GDM1 (cell line): ENCODE data around the gene FBXW7.

Source experiments
- DNase-seq: peaks from one replicate; lab custom pipeline; 2025; lab: John Stamatoyannopoulos, UW

FBXW7 gene

DNA sequence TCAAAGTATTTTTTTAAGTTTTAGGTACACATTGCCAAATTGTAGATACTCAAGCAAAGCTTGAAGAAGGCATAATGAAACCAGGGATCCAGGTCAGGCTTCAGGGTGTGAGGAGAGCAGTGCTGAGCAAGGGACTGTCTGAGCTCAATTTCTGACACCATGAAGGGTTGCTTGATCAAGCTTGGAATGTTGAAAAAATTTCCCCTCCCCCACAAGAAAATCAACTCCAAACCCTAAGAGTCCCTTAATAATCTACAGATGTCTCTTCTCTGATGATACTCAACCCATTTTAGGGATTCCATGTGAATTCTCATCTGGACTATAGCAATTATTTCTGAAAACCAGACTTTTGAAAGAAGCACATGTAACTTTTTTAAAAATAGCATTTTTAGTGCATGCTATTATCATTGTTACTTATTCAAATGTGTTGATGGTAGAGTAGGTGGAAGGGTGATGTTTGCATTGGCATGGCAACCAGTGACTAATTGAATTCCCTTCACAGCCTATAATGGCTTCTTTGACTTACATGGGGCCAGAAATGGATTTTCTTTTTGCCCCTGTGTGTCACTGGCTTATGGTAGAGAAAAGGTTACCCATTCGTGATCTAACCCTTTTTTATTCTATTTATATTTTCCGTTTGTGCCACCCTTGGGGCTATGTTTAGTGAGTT lies 252.0 kb downstream of the FBXW7 start:
- DNase-seq: no peak

DNA sequence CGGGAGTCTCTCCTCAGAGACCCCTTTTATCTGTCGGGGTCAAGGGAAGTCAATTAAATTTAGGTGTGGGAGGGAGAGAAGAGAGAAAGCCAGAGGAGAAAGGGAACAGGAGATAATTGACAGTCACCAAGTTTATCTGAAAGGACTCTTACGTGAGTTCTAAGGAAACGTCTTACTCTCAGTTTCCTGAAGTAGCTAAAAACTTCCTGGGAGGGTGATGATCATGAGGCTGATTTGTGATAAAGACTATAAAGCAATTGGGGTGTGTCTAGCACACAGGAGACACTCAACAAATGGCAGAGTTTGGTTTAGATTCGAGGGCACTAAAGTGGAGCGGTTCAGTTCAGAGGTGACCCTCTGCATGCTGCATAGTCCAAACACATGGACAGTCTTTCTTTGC lies 254.1 kb downstream of the FBXW7 start:
- no peak for DNase-seq

DNA sequence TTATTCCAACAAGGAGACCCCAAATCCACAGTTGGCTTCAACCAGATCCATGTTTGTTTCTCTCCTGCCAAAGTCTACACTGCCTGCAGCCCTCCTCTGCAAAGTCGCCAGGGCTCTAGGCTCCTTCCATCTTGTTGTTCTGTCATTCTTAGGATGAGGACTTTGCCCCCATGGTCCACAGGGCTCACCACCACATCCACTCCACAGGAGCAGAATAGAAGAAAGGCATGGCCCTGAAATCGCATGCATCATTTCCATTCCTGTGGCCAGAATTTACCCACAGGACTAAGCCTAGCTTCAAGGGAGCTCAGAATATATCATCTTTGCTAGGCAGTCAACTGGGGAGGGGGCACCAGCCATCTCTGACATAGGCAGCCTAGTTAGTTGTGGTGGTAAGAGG lies 254.7 kb downstream of the FBXW7 start:
- DNase-seq: no peak

DNA sequence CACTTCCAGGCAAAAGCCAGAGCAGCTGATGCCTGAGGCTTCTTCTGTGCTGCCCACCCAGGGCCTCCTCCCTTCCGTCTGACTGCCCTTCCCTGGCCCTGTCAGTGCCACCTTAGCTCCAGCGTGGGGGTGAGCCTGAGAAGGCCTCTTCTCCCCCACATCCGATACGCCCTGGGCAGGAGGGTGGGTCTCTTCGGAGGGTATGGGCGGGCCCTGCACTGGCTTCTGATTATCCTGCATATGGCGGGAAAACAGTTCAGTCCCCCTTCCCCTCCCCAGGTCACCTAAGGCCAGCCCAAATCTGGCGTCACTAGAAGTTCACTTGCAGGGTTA lies 256.7 kb downstream of the FBXW7 start:
- no peak for DNase-seq

DNA sequence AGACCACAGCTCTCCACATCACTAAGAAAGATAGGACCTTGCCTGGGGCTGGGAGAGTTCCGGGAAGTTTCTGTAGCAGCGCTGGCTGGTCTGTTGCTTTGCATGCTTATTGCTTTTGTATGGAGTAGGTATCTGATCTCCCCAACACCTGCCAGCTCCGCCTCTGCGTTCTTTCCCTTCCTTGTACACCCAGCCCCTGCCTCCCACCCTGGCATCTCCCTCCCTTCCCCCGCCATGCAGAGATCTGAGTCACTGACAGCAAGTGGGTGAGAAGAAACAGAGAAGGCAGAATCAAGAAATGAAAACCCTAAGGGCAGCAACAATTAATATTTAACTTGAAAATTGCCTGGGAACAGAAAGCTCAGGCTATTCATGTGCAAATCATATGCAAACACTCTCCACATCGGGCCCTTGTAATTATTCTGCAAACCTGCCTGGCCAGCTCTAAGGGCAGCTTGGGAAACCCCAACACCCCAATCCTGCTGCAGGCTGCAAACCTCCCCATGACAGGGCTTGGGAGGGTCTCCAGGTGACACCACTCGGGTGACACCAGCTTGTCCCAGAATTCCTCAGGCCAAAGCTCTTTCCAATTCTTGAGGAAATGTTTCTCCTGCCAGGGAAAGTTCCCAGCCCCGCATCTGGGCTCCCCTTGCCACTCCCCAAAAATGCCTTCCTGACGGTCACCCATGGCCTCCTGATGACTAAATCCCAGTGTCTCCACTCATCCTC lies 257.2 kb downstream of the FBXW7 start:
- DNase-seq: no peak

DNA sequence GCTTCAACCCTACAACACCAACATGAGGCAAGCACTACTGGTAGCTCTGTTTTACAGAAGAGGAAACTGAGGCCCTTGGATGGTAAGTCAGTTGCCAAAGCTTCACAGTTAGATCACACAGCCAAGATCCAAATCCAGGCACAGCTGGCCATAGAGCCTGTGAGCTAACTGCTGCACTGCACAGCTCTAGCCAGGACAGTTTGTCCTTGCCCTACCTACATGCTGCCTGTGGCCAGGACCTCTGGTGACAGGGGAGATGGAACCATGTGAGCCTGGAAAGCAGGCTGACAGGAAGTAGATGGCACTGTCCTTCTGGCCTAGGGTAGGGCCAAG lies 257.8 kb downstream of the FBXW7 start:
- no peak for DNase-seq

DNA sequence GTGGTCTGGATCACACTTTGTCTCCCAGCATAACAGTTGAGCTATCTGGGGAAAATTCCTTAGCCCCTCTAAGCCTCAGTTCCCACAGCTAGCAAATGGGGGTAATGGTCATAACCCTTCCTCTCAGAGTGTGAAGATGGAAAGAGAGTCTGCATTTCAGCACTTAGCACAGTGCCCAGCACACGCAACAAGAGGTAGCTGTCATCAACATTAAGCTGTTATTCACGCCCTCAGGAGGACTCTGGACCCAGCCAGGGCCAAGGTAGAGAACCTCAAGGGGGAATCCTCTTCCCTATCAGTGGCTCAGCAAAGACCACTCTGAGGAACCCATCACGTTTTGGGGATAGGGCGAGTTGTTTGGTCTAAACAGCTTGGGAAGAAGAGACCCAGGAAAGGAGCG lies 258.6 kb downstream of the FBXW7 start:
- DNase-seq: no peak

DNA sequence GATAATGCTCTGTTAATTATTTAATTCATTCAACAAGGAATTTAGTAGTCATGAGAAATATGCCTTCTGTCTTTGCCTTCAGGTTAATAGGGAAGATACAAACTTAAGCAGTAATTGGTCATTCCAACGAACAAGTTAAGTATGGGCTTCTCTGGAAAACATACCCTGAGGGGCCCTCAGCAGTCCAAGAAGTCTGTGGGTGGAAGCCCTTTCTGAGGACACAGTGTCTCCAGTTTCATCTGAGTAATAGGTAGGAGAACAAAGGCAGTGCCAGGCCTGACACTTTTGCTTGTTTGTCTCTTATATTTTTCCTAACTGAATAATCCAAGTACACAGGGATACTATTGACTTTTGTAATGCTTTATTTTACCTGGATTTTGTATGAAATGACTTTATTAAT lies 262.5 kb downstream of the FBXW7 start:
- no peak for DNase-seq
